Uterus (tissue), 2 donors: Measurements from ENCODE around the gene FAM174B.

Experiments
- POLR2A ChIP-seq, 2 donors: fragments of 450-650 bp; IDR thresholded peaks; one replicate each; pipeline ENCODE4 v1.6.1; 2016; ENCODE audit warnings: antibody characterized with exemption in 2 of 2, mild to moderate bottlenecking in 1 of 2, moderate library complexity in 1 of 2
- TF ChIP-seq, protein P1 (sequence below), 4 experiments: fragments of 200-600 bp in 2 of 4; fragments of 450-650 bp in 2 of 4; sonication (generic) in 2 of 4; IDR thresholded peaks; one replicate each; pipeline ENCODE4 v1.5.1; 2016 to 2019; ENCODE audit warnings: antibody characterized with exemption in 4 of 4, mild to moderate bottlenecking in 2 of 4, moderate library complexity in 1 of 4

DNA sequence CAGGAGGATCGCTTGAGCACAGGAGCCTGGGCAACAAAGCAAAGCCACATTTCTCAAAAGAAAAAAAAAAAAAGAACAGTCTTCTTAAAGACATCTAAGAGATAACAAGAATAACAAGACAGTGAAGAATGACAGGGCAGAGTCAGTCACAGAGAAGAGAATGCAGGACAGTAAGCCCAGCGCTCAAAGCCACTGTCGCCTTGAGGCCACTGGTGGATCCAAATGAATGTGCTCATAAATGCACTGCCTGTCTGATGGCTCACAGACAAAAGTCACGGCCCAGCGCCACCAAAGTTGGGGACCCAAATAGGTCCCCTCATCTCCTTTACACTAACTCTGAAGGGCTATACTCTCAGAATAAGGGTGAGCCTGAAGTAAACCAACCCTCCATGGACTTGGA lies 52.3 kb downstream of the FAM174B start:
- TF ChIP-seq, protein P1, sequence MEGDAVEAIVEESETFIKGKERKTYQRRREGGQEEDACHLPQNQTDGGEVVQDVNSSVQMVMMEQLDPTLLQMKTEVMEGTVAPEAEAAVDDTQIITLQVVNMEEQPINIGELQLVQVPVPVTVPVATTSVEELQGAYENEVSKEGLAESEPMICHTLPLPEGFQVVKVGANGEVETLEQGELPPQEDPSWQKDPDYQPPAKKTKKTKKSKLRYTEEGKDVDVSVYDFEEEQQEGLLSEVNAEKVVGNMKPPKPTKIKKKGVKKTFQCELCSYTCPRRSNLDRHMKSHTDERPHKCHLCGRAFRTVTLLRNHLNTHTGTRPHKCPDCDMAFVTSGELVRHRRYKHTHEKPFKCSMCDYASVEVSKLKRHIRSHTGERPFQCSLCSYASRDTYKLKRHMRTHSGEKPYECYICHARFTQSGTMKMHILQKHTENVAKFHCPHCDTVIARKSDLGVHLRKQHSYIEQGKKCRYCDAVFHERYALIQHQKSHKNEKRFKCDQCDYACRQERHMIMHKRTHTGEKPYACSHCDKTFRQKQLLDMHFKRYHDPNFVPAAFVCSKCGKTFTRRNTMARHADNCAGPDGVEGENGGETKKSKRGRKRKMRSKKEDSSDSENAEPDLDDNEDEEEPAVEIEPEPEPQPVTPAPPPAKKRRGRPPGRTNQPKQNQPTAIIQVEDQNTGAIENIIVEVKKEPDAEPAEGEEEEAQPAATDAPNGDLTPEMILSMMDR (IDR thresholded peaks at IDR 0.05), result no peak
- TF ChIP-seq POLR2A (IDR thresholded peaks at IDR 0.05), result no peak
